HG03108 (cell line): Measurements from ENCODE around the gene NUMB.

Experiments used
- ATAC-seq: cut with Tn5 transposase; IDR thresholded peaks from one replicate; pipeline ENCODE4 v1.9.1; 2021; ENCODE audit warnings: moderate library complexity; ENCODE audit not compliant: unreplicated experiment

NUMB gene

GRCh38 chr14:73262427-73263183 lies 195.7 kb downstream of the NUMB start:
- ATAC-seq: no peak

- no peak for ATAC-seq
Measured at GRCh38 chr14:73261520-73262426, 196.6 kb downstream of the NUMB start.

- no peak for ATAC-seq
Measured at GRCh38 chr14:73261075-73261474, 197.3 kb downstream of the NUMB start.

- ATAC-seq: no peak
Measured at GRCh38 chr14:73260574-73260973, 197.8 kb downstream of the NUMB start.

- ATAC-seq: no peak
Measured at GRCh38 chr14:73259837-73260236, 198.5 kb downstream of the NUMB start.

GRCh38 chr14:73258845-73259611 lies 199.3 kb downstream of the NUMB start:
- no peak for ATAC-seq

GRCh38 chr14:73258076-73258475 lies 200.3 kb downstream of the NUMB start:
- no peak for ATAC-seq

- ATAC-seq: no peak
Measured at GRCh38 chr14:73255693-73256225, 202.6 kb downstream of the NUMB start.

- ATAC-seq: no peak
Measured at GRCh38 chr14:73255005-73255400, 203.3 kb downstream of the NUMB start.

GRCh38 chr14:73254247-73255004 lies 203.9 kb downstream of the NUMB start:
- ATAC-seq: no peak

GRCh38 chr14:73253721-73254120 lies 204.6 kb downstream of the NUMB start:
- ATAC-seq: no peak

- ATAC-seq: no peak
Measured at GRCh38 chr14:73253323-73253610, 205.1 kb downstream of the NUMB start.

GRCh38 chr14:73252491-73253322 lies 205.6 kb downstream of the NUMB start:
- ATAC-seq: no peak

- ATAC-seq: no peak
Measured at GRCh38 chr14:73251516-73252215, 206.7 kb downstream of the NUMB start.

- no peak for ATAC-seq
Measured at GRCh38 chr14:73250781-73251500, 207.4 kb downstream of the NUMB start.

- ATAC-seq: no peak
Measured at GRCh38 chr14:73250317-73250713, 208.0 kb downstream of the NUMB start.

- no peak for ATAC-seq
Measured at GRCh38 chr14:73249564-73250316, 208.6 kb downstream of the NUMB start.

GRCh38 chr14:73249108-73249507 lies 209.2 kb downstream of the NUMB start:
- no peak for ATAC-seq
